DMS153 treated with DMSO at 0.1 percent for 48 hours (cell line): ENCODE measurements around the gene CDADC1.
"Not testable (repeated sequence)": the region's sequence is repeated elsewhere in the genome, so short reads cannot be mapped to it uniquely, and the experiment has no call there.

Source experiments
- DNase-seq: peaks from one replicate; lab custom pipeline; 2025; ENCODE audit not compliant: unreplicated experiment; lab: John Stamatoyannopoulos, UW

CDADC1 gene

GRCh38 chr13:49310251-49310650, 62.5 kb downstream of the CDADC1 start:
- no peak for DNase-seq

DNA sequence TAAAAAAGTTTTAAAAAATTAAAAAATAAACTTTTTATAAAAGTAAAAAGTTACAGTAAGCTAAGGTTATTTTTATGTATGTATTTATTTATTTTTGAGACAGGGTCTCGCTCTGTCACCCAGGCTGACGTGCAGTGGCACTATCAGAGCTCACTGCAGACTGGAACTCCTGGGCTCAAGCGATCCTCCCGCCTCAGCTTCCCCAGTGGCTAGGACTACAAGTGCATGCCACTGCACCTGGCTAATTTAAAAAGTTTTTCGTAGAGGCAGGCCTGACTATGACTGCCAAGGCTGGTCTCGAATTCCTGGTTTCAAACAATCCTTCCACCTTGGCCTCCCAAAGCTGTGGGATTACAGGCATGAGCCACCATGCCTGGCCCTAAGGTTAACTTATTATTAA, 64.1 kb downstream of the CDADC1 start:
- no peak for DNase-seq

GRCh38 chr13:49314344-49314882, 66.7 kb downstream of the CDADC1 start:
- DNase-seq = no peak

DNA sequence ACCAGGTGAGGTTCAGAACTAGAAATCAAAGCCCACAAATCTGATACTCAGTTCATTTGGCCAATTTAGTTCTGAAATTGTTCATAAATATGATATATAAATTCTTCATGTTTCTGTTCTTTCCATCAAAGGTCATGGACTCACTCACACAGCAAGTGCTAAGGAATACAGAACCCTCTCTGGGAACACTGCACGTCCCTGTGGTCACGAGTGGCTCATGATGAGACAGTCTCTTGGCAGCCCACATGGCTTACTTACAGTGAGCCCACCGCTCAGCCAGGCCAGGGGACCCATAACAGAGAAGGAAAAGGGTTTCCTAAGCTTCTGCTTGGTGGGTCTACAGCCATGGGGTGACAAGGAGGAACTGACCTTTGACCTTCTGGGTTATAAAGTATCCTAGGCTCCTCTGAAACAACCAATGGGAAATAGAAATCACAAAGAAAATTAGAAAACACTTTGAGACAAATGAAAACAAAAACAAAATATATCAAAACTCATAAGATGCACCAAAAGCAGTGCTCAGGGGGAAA, 67.4 kb downstream of the CDADC1 start:
- DNase-seq = no peak

DNA sequence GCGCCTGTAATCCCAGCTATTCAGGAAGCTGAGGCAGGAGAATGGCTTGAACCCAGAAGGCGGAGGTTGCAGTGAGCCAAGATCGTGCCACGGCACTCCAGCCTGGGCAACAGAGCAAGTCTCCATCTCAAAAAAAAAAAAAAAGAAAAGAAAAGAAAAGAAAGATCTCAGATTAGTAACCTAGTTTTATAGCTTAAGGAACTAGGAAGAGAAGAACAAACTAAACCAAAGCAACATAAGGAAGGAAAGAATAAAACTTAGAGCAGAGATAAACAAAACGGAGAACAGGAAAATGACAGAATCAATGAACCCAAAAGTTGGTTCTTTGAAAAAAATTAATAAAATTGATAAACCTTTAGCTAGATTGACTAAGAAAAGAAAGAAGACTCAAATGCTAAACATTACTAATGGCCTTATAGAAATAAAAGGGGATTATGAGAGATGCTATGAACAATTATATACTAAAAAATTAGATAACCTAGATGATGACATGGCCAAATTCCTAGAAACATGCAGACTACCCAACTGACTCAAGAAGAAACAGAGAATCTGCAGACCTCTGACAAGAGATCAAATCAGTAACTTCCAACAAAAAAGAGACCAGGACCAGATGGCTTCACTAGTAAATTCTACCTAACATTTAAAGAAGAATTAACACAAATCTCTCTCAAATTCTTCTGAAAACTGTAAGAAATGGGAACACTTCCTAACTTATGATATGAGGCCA, 68.2 kb downstream of the CDADC1 start:
- no peak for DNase-seq

GRCh38 chr13:49319551-49319950, 71.8 kb downstream of the CDADC1 start:
- no peak for DNase-seq

GRCh38 chr13:49319951-49320350, 72.2 kb downstream of the CDADC1 start:
- DNase-seq = no peak

DNA sequence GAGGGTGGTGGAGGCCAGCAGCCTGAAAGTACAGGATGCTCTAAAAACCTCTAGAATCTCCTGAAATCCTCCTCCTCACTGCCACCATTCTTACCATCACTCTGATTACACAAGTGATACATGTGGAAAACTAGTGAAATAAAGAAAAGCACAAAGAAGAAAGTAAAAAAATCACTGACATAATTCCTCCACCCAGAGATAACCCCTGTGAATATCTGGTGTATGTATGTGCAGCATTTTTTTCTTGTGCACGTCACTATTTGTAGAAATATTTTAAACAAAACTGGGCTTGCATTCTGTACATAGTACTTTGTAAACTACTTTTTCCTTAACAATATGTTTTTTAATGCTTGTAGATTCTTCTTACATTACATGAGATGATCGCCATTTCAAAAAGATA, 73.2 kb downstream of the CDADC1 start:
- no peak for DNase-seq

- DNase-seq = no peak
Measured at GRCh38 chr13:49322702-49323101, 75.0 kb downstream of the CDADC1 start.

- no peak for DNase-seq
Measured at GRCh38 chr13:49323344-49323743, 75.6 kb downstream of the CDADC1 start.

GRCh38 chr13:49326222-49326917, 78.6 kb downstream of the CDADC1 start:
- DNase-seq = no peak

DNA sequence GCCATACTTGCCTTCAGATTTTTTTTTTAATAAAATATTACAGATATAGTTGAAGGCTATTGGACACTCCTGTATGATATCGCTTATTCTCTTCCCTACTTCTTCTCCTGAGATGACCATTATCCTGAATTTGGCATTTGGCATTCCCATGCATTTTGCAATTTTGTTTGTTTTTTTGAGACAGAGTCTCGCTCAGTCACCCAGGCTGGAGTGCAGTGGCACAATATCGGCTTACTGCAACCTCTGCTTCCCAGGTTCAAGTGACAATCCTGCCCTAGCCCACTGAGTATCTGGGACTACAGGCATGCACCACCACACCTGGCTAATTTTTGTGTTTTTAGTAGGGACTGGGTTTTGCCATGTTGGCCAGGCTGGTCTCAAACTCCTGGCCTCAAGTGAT, 79.4 kb downstream of the CDADC1 start:
- not testable (repeated sequence) for DNase-seq

GRCh38 chr13:49329831-49330545, 82.3 kb downstream of the CDADC1 start:
- no peak for DNase-seq

DNA sequence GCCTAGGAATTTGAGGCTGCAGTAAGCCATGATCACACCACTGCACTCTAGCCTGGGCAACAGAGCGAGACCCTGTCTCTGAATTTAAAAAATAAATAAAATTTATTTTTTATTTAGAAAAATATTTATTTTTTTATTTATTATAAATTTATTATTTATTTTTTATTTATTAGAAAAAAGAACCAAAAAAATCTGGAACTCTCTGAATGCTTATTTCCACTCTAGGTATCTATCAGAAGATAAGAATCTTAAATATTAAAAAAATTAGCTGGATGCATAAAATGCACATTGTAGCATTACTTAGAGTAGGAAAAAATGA, 82.8 kb downstream of the CDADC1 start:
- no peak for DNase-seq

DNA sequence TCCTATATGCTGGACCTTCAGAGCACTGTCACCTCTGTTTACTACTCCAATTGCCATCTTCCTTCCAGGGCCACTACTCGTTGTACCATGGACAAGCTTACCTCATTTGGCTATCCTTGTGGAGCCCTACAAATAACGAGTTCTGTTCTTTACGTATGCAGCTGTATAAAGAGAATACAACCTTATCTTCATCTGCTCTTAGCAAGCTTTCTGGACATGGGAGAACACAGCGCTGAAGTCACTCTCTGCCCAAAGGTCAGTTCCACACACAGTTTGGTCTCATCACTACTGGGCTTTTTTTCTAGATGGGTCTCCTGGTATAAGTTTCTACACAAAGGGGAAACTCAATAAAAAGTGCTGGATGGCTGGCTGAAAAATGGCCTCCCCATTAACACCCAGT, 88.9 kb downstream of the CDADC1 start:
- DNase-seq = no peak

DNA sequence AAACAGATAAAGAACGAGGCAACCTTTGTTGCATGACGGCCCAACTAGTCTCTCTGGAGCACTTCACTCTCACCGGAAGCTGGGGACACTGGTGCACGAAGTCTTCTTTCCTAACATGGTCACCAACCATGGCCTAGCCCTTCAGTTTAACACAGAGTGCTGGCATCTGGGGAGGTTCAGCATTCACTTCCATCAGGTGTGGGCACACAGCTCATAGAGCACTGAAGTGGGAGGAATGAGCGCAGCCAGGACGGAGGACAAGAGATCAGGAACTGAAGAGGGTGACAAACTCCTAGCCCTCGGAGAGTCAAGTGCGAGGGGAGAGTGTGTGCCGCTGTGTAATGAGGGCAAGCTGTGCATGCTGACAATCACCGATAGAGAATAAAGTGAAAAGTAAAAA, 92.4 kb downstream of the CDADC1 start:
- no peak for DNase-seq

- DNase-seq = no peak
Measured at GRCh38 chr13:49341517-49341916, 93.8 kb downstream of the CDADC1 start.

DNA sequence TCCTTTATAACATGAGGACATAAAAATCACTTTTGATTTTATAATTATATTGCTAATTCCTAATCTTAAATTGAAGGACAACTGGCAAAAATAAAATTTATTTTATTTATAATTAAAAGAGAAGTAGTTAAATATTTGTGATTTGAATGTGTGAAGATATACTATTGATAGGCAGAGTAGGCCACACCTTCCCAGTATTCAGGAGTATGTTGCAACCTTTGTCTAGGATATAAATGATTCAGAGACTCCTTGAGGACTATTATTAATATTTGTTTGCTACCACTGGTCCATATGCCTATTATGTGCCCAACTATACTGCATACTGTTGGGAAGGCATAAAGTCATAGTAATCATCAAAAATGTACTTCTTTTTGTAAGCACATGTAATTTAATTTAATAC, 94.2 kb downstream of the CDADC1 start:
- no peak for DNase-seq

DNA sequence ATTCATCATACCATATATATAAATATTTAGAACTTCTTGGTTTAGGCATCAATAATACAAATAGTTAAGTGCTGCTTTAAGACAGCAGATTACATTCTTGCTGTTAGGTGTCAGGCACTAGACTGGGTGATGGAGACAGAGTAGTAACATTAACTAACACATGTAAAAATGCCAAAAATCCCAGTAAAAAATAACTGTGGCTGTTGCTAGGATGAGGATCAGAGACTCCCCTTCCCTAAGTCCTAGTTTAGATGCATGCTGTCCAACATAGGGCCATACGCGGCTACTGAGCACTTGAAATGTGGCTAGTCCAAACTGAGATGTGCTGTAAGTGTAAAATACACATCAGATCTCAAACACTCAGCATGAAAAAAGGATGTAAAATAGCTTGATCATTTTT, 94.7 kb downstream of the CDADC1 start:
- no peak for DNase-seq
